ENCODE measurements around the gene DPYD.

- TF ChIP-seq CTCF (conservative IDR thresholded peaks at IDR 0.05) (no peak), ZFX (IDR thresholded peaks at IDR 0.05) (no peak)
Observed at GRCh38 chr1:97143236-97143882, 777.5 kb downstream of the DPYD start.

Measured in C4-2B (cell line).